Endothelial cell of umbilical vein (primary cell): ENCODE results near the gene NEB. TPM values are rescaled to one million over a fixed set of nuclear protein-coding genes. Genes with fewer than 3 reads are reported as not detected.

Experiments
- BruUV-seq: library from RNA; stranded (reverse); fragments of 400-500 nt; replicated peaks from 2 replicates; lab custom pipeline; 2021; lab: Mats Ljungman, UMichigan
- CTCF ChIA-PET: fragments of 300-600, 350-600 bp; sonication (Branson Sonifier 250); formaldehyde crosslinking; loops from one replicate; lab custom pipeline; 2021; ENCODE audit warnings: antibody characterized with exemption, inconsistent platforms; lab: Charles Lee
- POLR2A ChIA-PET: fragments of 300-600, 350-600 bp; sonication (Branson Sonifier 250); formaldehyde crosslinking; loops from one replicate; lab custom pipeline; 2021; ENCODE audit warnings: antibody characterized with exemption, inconsistent platforms; lab: Charles Lee
- DNase-seq: peaks from one replicate; pipeline ENCODE4 v3.0.0-alpha.2; 2011; ENCODE audit warnings: low read depth, low spot score
- FAIRE-seq: peaks from 2 replicates; lab custom pipeline; 2011; peaks lifted over from hg19 to GRCh38; lab: Jason Lieb, UNC
- H2AFZ ChIP-seq: 2 replicates; pipeline ENCODE4 v1.6.0; 2012; ENCODE audit warnings: low read depth, low read length, control low read depth, inconsistent platforms
- H3K27ac ChIP-seq: 2 replicates; pipeline ENCODE4 v1.5.1; 2011; ENCODE audit warnings: low read depth, mild to moderate bottlenecking, control low read depth, low read length, moderate library complexity; ENCODE audit not compliant: insufficient read depth
- H3K27me3 ChIP-seq, 2 experiments: 2 replicates each; pipeline versions ENCODE4 v1.6.0 to v1.6.1; 2011; ENCODE audit warnings: low read length in 2 of 2, mixed read lengths in 1 of 2; ENCODE audit not compliant: control insufficient read depth in 2 of 2, insufficient read depth in 2 of 2
- H3K36me3 ChIP-seq, 2 experiments: 2 replicates in 1 of 2; 3 replicates in 1 of 2; pipeline ENCODE4 v1.5.1; 2011; ENCODE audit warnings: low read length in 2 of 2, mild to moderate bottlenecking in 1 of 2, moderate library complexity in 1 of 2; ENCODE audit not compliant: control insufficient read depth in 2 of 2, insufficient read depth in 2 of 2; ENCODE audit errors: extremely low read depth in 1 of 2
- H3K4me1 ChIP-seq: 3 replicates; pipeline ENCODE4 v1.5.1; 2011; ENCODE audit warnings: mild to moderate bottlenecking, low read length; ENCODE audit not compliant: control insufficient read depth, insufficient read depth; ENCODE audit errors: extremely low read depth
- H3K4me2 ChIP-seq: 2 replicates; pipeline ENCODE4 v1.6.1; 2011; ENCODE audit warnings: low read length, control low read depth, mixed read lengths; ENCODE audit not compliant: insufficient read depth
- H3K4me3 ChIP-seq, 3 experiments: fragments of 200-600 bp in 1 of 3; sonication (generic), shearing (Covaris generic) in 1 of 3; replicated peaks in 1 of 3; 2 replicates each; pipeline ENCODE4 v1.5.1; 2011 to 2016; ENCODE audit warnings: control low read depth in 3 of 3, low read length in 3 of 3, mild to moderate bottlenecking in 2 of 3, inconsistent platforms in 1 of 3, low read depth in 1 of 3, moderate library complexity in 1 of 3; ENCODE audit not compliant: insufficient read depth in 1 of 3
- H3K79me2 ChIP-seq: 2 replicates; pipeline ENCODE4 v1.6.0; 2012; ENCODE audit warnings: low read length, inconsistent platforms; ENCODE audit not compliant: control insufficient read depth, insufficient read depth
- H3K9ac ChIP-seq: replicated peaks from 2 replicates; pipeline ENCODE3; 2011; ENCODE audit warnings: low read length, control low read depth; ENCODE audit not compliant: insufficient read depth; ENCODE audit errors: extremely low read depth
- H3K9me1 ChIP-seq: replicated peaks from 3 replicates; pipeline ENCODE4 v1.6.0; 2011; ENCODE audit warnings: mild to moderate bottlenecking, low read length; ENCODE audit not compliant: control insufficient read depth, insufficient read depth; ENCODE audit errors: extremely low read depth
- H3K9me3 ChIP-seq: replicated peaks from 2 replicates; pipeline ENCODE4 v1.5.1; 2012; ENCODE audit warnings: low read length, inconsistent platforms; ENCODE audit not compliant: control insufficient read depth, insufficient read depth
- H4K20me1 ChIP-seq: replicated peaks from 2 replicates; pipeline ENCODE3; 2011; ENCODE audit warnings: mild to moderate bottlenecking, low read length; ENCODE audit not compliant: control insufficient read depth, insufficient read depth; ENCODE audit errors: extremely low read depth
- CTCF ChIP-seq, 2 donors: IDR thresholded peaks; 1 replicate in 1 of 2; 2 replicates in 1 of 2; pipeline ENCODE4 v1.5.1; 2011; ENCODE audit warnings: low read length in 2 of 2, mild to moderate bottlenecking in 2 of 2, moderate library complexity in 2 of 2, control low read depth in 1 of 2, inconsistent platforms in 1 of 2, low read depth in 1 of 2; ENCODE audit not compliant: insufficient read depth in 1 of 2; ENCODE audit errors: extremely low read depth in 1 of 2
- EZH2 ChIP-seq: IDR thresholded peaks from 2 replicates; pipeline ENCODE4 v1.6.1; 2012; ENCODE audit warnings: borderline replicate concordance, low read depth, mild to moderate bottlenecking, moderate library complexity, low read length, inconsistent platforms; ENCODE audit not compliant: severe bottlenecking
- FOS ChIP-seq: IDR thresholded peaks from 2 replicates; pipeline ENCODE4 v1.6.1; 2011; ENCODE audit warnings: mild to moderate bottlenecking, low read length, moderate library complexity, borderline replicate concordance; ENCODE audit not compliant: insufficient read depth
- GATA2 ChIP-seq: IDR thresholded peaks from 2 replicates; pipeline ENCODE4 v1.7.0; 2011; ENCODE audit warnings: low read depth, mild to moderate bottlenecking, moderate library complexity, mixed read lengths, low read length; ENCODE audit not compliant: insufficient read length, insufficient read depth
- JUN ChIP-seq: IDR thresholded peaks from 2 replicates; pipeline ENCODE4 v1.6.1; 2011; ENCODE audit warnings: borderline replicate concordance, low read depth; ENCODE audit not compliant: insufficient read length, insufficient read depth
- MAX ChIP-seq: IDR thresholded peaks from 2 replicates; pipeline ENCODE4 v1.6.1; 2011; ENCODE audit not compliant: insufficient read depth, insufficient read length
- MYC ChIP-seq: IDR thresholded peaks from one replicate; pipeline ENCODE4 v1.6.1; 2011; ENCODE audit warnings: mild to moderate bottlenecking, low read depth, low read length
- POLR2A ChIP-seq: IDR thresholded peaks from 2 replicates; pipeline ENCODE4 v1.6.1; 2012; ENCODE audit warnings: low read depth, mild to moderate bottlenecking, control low read depth, low read length
- POLR2AphosphoS5 ChIP-seq: IDR thresholded peaks from 2 replicates; pipeline ENCODE4 v1.6.1; 2012; ENCODE audit warnings: low read depth, mild to moderate bottlenecking, control low read depth, low read length, moderate library complexity; ENCODE audit not compliant: insufficient read depth
- dilution Hi-C: fragments of 300-500 bp; cut with MboI; formaldehyde crosslinking; loops from one replicate; pipeline ENCODE4 v1.15.0; 2019; ENCODE audit warnings: low sequenced_read_pairs; ENCODE audit not compliant: extremely low pct_ligation_motif_present
- intact Hi-C: fragments of 100-400 bp; cut with micrococcal nuclease; formaldehyde crosslinking; loops from one replicate; pipeline ENCODE4 v1.10.0; 2022
- polyA plus RNA-seq, 4 experiments: library from polyadenylated mRNA; depleted of rRNA in 3 of 4; stranded (reverse) in 3 of 4; unstranded in 1 of 4; fragments of >200 nt; gene quantifications; 2 replicates each; pipeline versions ENCODE4 v1.2.1 to v1.2.3, GENCODE V29; 2011 to 2012; ENCODE audit warnings: missing spikeins in 1 of 4
- total RNA-seq: library from RNA; stranded (reverse); gene quantifications from 2 replicates; pipeline ENCODE4 v1.2.3, GENCODE V29; 2021

NEB gene
- total and polyA plus RNA-seq, 2 donors (not counting 3 experiments of a cell fraction or from before 2014, with no cell fraction given), result 0.84 to 1.8 TPM

- Histone ChIP-seq H3K27me3 (no peaks in the 10 kb centered on the region), H4K20me1 (no peaks in the 10 kb centered on the region), H3K9ac (no peak overlapping the region), H3K27ac (no peak overlapping the region), H3K79me2 (no peaks in the 10 kb centered on the region), H3K4me1 (peaks cover 22% of the 10 kb centered on the region), H3K4me2 (no peak overlapping the region), H3K9me1 (no peaks in the 10 kb centered on the region), H3K4me3 (no peak overlapping the region), H2AFZ (no peak overlapping the region), H3K9me3 (no peaks in the 10 kb centered on the region), H3K36me3 (no peaks in the 10 kb centered on the region)
- DNase-seq, result no peak
- no TSS peak for BruUV-seq
- TF ChIP-seq JUN, result no peak
- TF ChIP-seq MAX, result no peak
- TF ChIP-seq GATA2, result no peak
- no peak for TF ChIP-seq CTCF (IDR thresholded peaks at IDR 0.05; ENCODE audit: extremely low read depth in 1 of 2, insufficient read depth in 1 of 2, low read depth in 1 of 2, low read length in 2 of 2)
- TF ChIP-seq POLR2AphosphoS5, result no peak
- TF ChIP-seq EZH2, result no peak
- no peak for TF ChIP-seq FOS
- no peak for TF ChIP-seq MYC
- TF ChIP-seq POLR2A, result no peak
- dilution Hi-C loops, result no loop called here
- CTCF ChIA-PET, result no interaction called here
- POLR2A ChIA-PET, result no interaction called here
- intact Hi-C loops, result no loop called here
- FAIRE-seq, result no peak
Observed at GRCh38 chr2:151640087-151640486, 94.2 kb downstream of the NEB start.
